Fibroblast of skin of abdomen (primary cell): Measurements from ENCODE around the gene PITPNM2.
"Not testable (repeated sequence)": the region's sequence is repeated elsewhere in the genome, so short reads cannot be mapped to it uniquely, and the experiment has no call there.

Experiments used
- DNase-seq: peaks from one replicate; pipeline ENCODE4 v3.0.0-alpha.2; 2013

PITPNM2 gene

DNA sequence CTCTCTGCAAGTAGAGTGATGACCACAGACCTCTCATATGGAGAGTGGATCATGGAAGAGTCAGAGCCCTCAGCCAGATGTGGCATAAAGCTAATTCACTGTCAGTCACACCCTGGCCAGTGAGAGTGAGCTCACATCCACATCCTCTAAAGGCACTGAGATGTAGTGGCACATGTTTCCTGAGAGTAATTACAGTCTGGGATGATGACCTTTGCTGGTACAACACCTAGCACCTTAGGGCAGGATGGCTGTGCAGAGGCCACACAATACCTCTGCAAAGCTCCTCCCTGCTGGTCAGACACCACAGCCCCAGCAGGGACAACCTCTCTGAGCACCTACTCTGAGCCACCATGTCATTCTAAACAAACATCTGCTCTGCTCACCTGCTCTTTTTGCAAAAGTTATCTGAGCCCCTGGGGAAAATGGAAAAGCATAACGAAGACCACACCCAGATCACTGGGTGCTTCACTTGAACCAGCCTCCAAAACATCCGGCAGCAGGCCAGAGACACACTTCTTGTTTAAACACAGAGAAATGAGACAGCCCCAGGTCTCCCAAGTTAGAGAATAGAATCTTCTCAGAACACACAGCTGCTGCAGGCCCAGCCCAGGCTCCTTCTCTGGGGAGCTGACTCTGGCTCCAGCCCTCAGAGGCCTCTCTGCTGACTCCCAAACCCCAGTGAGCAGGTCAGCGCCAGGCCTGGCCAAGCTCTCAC, 30.3 kb downstream of the PITPNM2 start:
- DNase-seq, result no peak

DNA sequence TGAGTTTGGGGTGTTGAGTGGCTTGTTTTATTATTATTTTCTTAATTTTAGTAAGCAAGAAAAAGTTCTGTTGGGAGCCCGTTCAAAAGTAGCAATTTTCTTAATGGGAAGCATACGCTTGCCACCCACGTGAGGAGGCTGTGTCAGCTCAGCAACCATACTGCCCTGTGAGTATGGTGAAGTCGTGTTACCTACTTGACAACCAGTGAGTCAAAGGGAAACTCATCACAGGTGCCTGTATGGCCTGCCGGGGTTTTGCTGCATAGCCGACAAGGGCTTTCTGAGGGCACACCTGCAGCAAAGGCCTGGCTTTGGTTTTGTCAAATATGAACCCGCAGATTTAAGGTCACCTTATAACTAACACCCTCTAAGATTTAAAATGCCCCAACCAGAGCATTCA, 31.1 kb downstream of the PITPNM2 start:
- DNase-seq, result no peak

DNA sequence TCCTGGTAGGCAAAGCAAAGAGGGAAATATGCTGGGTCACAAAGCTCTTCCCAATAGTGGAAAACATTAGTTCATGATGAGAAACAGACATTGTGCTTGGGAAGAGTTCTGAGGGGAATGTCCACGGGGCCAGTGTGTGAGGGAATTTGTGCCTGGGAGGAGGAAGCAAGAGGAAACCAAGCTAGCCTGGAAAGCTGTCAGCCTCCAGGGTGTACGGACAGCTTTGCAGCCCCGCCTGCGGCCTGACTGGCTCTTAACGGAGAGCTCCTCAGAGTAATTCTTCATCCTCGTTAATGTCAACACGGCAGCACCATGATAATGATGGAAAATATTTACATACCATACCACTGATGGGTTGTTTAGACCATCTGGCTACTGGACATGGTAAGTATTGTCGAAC, 32.4 kb downstream of the PITPNM2 start:
- DNase-seq, result peak; percentile 32

DNA sequence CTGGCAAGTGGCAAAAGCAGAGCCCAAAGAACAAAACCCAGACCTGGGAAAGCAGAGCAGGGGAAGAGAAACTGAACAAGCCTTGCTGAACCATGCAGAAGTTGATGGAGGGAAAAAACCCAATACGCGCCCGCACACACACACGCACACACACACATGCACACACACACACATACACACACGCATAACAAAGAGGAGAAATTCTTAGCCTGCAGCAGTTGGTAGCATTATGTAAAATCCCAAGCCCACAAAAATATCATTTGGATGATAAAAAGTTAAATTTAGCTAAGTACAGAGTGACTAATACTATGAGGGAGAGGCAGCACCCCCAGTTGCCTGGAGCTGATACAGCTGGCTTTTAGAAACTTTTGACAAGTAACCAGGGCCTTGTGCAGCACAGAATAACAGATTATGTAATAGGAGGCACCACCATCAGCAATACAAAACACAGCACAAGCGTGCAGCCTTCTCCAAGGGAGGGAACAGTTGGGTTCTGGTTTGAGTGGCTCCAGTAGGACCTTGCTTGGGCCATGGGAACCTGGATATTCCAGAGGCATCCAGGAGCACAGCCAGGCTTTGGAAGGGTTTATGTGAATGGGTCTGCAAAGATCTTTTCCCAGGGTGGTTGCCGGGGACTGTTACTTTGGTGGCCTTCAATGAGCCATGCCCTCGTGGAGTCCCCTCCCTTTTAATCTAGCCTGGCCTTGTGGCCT, 35.3 kb downstream of the PITPNM2 start:
- peak; percentile 93 for DNase-seq

DNA sequence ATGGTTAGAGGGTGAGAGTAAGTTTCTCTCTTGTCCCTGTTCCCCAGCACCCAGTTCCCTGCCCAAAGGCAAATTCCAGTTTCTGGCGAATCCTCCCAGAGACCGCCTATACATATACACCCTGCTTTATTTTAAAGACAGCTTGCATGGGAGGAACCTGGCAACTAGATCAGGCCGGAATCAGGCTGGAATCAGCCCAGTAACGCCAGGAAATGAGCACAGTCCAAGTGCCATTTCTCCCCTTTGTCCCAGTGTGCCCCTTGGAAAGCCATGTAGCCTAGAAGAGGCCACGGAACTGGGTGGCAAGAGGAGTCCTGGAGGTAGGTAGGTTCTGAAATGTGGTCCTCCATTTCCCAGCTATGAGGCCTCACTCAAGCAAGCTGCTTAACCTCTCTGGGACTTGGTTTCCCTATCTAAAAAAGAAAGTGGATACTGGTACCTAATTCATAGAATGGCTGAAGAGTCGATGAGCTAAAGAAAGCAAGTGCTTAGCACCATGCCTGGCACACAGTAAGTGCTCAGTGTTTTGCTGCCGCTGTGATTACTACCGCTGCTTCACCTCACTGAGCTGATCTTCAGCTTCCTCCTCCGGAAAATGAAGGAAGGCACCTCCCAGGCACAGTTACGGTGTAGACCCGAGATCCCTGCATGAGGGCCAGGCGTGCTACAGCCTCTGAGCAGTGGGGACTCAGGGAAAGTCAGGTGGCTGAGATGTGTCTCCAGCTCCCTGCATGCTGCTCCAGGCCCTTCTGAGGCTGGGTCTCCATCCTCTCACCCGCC, 36.4 kb downstream of the PITPNM2 start:
- no peak for DNase-seq

DNA sequence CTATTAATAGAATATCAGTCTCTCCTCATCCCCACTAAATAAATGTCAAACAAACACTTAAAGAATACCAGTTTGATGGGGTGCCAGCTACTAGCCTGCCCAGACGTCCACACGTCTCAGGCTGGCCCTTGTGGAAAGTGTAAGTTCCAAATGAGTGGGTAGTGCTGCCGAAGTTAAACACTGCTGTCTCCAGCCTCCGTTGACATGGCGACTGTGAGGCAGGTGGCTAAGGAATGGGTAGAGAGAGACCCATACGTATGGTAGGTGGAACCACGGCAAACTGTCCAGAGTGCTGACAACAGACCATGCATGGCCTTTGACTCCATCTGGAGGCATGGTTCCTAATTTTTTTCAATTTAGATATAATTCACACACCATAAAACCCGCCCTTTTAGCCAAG, 37.9 kb downstream of the PITPNM2 start:
- DNase-seq, result no peak

DNA sequence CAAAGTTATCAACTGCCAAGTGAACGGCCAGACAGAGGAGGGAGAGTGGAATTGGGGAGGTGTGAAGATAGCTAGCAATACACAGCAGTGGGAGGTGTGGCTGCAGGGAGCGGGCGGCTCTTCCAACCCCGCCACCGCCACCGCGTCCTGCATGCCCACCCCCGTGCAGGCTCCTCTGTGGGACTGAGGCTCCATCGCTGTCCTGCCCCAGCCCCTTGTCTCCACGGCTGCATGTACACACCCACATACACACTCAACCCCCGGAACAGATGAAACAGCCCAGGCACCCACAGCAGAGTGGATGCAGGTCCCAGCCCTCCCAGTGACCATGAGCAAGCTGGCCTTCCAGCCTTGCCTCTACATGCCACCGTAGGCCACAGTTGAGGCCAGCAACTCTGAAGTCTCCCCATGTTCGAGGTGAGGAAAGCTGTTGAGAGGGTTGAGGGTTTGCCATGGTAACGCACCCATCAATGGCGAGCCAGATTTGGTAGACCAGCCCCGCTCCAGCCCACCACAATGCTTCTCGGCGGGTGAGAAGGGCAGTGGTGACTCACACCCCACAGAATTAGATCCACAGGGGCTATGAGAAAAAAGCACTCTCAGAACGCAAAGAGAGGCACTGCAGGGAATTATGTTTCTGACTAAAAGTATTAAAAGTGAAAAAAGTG, 39.3 kb downstream of the PITPNM2 start:
- DNase-seq, result peak; percentile 35

DNA sequence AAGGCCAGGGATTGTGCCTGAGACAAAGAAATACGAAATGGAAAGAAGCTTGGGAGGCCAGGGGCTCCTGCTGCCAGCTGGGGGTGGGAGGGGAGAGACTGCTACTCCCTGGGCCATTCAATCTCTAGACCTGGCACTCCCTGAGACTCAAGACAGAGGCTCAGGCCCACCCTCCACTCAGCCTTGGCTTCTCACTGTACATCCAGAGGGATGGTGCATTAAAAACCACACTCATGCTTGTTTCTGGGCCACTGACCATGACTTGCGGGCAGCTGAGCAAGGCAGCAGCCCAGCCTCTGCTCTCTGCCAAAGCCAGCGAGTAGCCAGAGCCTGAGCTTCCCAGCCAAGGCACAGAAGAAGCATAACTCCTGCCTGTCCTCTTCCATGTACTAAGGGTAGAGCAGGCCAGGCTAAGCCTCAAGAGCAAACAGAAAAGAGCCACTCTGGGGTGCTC, 41.5 kb downstream of the PITPNM2 start:
- DNase-seq, result no peak

DNA sequence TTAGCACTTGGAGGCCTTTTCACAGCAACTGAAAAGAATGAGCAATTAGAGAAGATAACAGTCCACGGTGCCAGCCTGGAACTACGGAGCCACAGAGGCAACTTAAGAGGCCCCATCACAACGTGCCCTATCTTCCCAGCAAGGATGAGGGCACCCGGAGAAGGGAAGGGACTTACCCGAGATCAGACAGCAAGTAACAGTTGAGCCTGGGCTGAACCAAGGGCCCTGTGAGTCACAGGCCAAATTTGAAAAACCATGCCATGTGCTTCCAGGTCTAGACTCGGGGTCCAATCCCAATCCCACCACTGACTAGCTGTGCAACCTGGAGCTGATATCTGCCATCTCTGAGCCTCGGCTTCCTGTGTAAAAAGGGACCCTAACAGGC, 42.2 kb downstream of the PITPNM2 start:
- no peak for DNase-seq

DNA sequence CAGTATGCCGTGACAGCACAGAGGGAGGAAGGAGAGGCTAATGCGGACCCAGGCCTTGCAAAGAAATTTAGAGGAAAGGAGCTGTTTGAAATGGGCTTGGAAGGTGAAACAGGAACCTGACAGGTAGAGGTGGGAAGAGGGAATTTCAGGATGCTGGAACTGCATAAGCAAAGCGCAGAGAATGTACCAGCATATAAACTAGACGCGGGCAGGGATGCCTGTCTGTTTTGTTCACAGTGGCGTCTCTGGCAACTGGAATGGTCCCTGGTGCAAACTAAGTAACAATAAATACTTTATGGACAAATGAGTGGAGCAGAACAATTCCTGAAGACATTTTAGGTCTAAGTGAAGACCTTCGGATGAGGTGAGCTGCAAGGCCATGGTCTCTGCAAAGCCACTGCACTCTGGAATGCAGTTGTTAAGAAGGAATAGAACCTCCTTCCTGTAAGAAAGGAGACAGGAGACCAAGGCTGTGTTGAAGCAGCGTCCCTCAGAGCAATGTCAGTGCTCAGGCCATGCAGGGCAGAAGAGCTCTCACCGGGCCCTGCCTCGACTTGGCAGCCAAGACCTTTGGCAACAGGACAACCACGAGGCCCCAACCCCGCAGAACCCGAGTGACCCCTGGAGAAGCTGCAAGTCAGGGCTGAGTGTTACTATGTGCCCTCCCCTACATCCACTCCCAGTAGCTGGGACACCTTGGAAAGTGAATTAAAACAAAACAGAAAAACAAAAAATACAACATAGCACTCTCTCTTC, 42.8 kb downstream of the PITPNM2 start:
- no peak for DNase-seq

DNA sequence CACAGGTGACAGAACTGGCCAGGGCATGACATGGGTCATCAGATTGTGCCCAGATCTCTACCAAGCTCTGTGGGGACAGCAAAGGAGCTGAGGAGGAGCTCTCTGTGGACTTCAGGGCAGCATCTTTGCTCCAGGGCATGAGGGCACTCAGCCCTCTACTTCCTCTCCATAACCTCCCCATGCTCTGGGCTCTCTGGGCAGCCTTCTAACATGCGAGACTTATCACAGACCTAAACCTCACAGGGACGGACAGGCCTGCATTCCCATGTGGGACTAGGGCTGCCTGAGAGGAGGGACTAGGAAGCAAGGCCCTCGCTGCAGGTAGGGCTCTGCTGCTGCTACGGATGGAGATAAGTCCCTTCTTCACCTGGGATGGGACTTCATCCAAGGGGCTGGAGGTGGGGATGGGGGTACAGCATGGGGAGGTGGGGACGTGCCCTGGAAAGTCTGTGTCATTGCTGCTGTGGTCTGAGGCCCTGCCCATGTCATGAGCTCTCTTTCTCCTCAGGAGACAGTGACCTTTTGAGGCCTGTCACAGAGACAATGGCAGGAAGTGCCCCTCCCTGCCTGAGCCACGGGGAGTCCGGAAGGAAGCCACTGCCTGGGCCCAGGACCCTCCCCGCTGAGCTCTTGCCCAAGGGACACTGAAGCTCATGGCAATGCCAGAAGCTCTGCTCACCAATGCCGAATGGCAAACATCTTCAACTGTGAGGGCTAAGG, 44.1 kb downstream of the PITPNM2 start:
- DNase-seq, result no peak

DNA sequence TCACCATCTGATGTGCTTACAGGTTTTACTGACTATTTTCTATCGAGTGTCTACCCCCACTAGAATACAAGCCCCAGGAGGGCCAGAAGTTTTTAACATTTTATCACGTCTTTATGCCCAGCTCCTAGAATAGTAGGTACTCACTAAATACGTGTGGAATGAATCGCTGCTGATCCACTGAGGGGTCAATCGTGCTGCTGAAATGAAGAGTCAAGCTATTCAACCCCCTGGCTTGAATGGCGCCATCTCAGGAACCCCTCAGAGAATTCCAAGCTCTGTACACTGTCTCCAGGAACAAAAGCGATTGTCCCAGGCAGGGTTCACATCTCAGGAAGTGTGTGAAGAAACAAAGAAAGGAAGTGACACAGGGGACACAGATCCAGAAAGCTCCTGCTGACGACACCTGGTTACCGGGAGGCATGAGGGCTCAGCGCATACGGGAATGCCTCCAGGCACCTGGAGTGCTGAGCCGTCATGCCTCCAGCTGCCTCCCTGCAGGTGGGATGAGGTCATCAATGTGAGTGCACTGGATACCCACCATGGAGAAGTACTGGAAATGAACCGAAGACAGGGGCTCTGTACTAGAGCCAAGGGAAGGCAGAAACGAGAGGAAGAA, 45.6 kb downstream of the PITPNM2 start:
- DNase-seq, result no peak

DNA sequence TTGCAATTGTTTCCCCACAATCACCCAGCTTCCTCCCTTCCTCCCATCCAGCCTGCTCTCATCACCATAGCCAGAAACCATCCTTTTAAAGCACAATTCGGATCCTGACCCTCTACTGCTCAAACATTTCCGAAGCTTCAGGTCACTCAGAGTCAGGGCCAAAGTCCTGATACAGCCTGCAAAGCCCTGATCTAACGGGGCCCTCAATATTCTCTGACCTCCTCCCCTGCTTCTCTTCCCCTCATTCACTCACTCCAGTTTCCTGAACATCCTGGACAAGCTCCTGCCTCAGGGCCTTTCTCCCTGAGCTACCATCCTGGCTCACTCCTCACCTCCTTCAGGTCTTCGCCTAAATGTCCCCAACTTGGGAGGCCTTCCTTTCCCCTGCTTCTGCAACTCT, 46.1 kb downstream of the PITPNM2 start:
- no peak for DNase-seq

DNA sequence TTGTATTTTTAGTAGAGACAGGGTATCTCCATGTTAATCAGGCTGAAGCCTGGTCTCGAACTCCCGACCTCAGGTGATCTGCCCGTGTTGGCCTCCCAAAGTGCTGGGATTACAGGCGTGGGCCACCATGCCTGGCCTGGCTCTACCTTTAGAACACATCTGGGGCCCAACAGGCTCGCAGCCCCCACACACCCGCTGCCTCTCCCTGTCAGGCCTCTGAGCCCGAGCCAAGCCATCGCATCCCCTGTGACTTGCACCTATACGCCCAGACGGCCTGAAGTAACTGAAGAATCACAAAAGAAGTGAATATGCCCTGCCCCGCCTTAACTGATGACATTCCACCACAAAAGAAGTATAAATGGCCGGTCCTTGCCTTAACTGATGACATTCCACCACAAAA, 46.8 kb downstream of the PITPNM2 start:
- not testable (repeated sequence) for DNase-seq

DNA sequence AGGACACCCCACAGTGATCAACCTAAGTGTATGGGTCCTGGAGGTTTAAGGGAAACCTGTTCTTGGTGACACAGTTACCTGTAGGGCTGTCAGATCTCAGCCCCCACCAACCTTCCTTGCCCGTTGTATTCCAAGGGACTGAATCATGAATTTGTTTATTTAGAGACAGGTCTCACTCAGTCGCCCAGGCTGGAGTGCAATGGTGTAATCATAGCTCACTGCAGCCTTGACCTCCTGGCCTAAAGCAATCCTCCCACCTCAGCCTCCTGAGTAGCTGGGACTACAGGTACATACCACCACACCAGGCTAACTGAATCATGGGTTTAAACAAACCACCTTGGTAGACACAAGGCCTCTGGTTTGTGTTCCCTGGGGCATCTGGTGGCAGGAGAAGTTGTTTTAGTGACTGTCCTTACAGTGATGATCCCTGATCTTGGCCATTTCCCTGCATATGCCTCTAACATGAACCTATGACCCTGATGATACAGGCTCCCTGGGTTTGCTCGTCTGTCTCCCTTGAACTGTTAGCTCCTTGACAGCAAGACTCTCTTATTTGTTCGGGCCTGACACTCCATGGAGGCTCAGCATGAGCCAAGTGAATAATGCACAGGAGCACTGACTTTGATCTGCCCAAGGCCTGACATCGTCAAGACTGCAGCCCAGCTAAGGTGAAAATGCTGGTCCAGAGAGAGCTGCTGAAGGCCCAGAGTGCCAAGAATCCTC, 47.9 kb downstream of the PITPNM2 start:
- DNase-seq, result no peak

DNA sequence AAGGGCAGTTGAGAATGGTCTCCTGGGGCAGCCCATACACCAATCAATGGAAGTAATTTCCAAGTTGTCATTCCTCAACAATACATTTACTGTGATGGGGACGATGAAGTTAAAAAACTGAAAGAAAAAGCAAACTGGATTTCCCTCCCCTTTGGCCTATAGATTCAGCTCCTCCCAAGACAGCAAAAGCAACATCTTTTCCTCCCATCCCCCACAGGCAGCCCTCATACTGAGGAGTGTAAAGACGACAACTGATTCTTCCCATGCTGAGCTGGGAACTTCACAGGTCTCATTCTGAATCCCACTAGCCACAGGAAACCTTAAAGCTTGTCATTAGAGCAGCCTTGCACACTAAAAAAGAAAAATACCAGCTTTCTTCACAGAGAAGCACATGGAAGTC, 48.5 kb downstream of the PITPNM2 start:
- no peak for DNase-seq

DNA sequence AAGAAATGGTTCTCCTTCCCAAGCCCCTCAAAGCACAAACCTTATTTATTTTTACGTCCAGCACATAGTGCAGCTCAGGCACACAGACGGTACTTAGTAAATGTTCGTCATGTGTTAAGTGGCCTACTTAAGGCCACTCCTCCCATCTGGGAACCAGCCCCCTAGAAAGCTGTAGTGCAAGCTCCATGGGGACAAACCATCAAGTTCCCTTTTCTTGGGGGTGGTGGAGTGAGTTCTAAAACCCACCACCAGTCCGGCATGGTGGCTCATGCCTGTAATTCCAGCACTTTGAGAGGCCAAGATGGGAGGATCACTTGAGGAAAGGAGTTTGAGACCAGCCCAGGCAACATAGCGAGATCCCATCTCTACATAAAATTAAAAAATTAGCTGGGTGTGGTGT, 49.4 kb downstream of the PITPNM2 start:
- no peak for DNase-seq
